Lung microvascular endothelial cell (primary cell): ENCODE data around the gene PSMB1. TPM values are rescaled to one million over a fixed set of nuclear protein-coding genes. Genes with fewer than 3 reads are reported as not detected.
"Not testable (repeated sequence)": the region's sequence is repeated elsewhere in the genome, so short reads cannot be mapped to it uniquely, and the experiment has no call there.

Experiments used
- DNase-seq, 2 donors: peaks; one replicate each; pipeline versions ENCODE4 v3.0.0 to v3.0.0-alpha.2; 2010; ENCODE audit warnings: low read depth in 2 of 2
- total RNA-seq: library from RNA; depleted of rRNA; stranded (reverse); fragments of >200 nt; gene quantifications from 2 replicates; pipeline ENCODE4 v1.2.1, GENCODE V29; 2014

The PSMB1 gene
- total RNA-seq, 1 donor from 2014 or later = 221 TPM

DNA sequence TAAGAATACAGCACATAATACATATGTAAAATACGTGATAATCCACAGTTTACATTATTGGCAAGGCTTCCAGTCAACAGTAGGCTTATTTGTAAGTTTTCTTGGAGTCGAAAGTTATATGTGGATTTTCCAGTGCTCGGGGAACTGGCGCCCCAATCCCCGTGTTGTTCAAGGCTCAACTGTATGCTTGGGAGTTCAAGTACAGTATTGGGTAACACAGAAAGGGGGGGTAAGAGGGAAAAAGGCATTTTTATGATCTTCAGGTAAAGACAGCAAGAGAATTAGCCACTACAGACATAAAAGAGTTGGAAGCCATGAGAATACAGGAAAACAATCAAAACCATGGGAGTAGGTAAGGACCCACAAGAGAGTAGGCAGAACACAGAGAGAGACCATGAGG, 16.4 kb downstream of the PSMB1 start:
- no peak for DNase-seq

DNA sequence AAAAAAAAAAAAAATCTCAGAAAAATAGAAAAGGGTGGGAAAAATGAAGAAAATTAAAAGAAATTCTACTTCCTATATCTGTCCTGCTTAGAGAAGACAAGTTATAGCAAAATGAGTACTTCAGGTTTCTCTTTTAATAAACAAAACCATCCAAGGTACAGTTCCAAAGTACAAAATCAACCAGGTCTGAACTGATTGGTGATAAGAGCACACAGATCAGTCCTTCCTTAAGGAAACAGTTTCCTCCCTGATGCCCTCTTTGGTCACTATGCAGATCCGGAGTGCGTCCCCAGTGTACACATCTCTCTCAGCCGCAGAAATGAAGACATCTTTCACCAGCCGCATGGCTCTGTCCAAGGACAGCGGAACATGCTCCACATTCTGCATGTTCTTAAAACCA, 18.1 kb downstream of the PSMB1 start:
- no peak for DNase-seq

DNA sequence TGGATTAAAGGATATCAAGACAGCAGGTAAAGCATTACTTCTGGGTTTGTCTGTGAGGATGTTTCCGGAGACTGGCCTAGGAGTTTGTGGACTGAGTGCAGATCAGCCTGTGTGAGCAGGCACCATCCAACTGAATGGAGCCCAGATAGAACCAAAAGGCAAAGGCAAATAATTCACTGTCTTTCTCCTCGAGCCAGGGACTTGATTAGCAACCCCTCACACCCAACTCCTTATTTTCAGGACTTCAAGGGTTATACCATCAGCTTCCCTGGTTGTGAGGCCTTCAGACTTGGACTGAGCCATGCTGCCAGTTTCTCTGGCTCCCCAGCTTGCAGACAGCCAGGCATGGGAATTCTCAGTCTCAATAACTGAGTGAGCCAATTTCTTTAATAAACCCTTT, 19.3 kb downstream of the PSMB1 start:
- DNase-seq = no peak

DNA sequence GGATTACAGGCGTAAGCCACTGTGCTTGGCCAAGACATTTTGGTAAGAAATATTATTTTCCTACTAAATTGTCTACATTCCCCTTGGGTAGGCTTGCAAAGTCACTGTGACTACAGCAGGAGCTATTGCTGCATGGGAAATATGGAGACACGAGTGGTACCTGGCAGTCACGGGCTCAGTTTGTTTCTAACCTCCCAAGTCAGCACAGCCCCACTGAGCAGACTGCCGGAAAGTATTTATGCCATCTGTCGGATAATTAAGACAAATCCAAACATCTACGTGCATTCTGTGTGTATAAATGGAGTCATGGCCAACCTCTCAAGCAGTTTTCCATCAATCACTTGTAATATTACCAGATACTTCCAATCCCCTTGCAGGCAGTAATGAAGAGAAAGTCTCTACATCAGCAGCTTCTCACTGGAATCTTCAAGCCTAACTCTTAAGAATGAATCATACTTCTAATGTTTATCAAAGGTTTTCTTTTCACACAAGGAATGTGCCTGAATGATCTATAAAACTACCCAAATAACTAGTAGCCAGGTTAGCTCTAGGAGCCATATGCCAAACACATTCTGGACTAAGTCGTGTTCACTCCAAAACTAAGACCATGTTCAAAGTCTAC, 20.1 kb downstream of the PSMB1 start:
- DNase-seq = no peak

DNA sequence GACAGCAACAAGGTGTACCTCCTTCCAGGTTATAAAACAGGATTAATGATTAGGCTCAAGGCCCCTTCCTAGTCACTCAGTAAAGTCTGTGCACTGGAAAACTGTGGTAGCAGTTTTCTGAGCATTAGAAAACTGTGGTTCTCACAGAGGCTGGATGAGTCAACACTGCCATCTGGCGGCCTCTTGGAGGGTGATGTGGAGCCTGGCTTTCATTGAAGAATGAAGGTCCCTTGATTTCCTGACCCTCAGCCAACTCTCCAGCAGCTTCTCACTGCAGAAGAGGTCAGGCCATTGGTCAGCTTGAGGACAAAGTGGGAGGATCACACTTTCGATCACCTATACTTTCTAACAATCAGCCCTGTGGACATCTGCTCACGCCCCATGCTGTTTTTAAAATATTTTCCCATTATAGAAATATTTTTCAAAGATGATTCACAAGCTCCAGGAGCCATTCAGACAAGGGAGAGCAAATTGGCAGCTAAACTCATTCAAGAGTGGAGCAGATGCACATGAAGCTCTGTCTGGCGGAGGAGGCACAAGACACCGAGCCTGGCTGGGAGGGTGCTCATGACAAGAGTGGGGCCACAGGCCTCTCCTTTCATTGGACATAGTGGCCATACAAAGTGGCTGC, 23.2 kb downstream of the PSMB1 start:
- DNase-seq = peak; percentile 75 to 78

DNA sequence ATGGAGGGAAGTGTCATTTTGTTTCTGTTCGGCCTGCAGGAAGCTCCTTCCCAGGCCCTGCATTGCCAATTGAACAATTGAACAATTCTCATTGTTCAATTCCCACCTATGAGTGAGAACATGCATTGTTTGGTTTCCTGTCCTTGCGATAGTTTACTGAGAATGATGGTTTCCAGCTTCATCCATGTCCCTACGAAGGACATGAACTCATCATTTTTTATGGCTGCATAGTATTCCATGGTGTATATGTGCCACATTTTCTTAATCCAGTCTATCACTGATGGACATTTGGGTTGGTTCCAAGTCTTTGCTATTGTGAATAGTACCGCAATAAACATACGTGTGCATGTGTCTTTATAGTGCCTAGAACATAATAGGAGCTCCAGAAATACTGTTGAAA, 25.1 kb downstream of the PSMB1 start:
- not testable (repeated sequence) for DNase-seq

DNA sequence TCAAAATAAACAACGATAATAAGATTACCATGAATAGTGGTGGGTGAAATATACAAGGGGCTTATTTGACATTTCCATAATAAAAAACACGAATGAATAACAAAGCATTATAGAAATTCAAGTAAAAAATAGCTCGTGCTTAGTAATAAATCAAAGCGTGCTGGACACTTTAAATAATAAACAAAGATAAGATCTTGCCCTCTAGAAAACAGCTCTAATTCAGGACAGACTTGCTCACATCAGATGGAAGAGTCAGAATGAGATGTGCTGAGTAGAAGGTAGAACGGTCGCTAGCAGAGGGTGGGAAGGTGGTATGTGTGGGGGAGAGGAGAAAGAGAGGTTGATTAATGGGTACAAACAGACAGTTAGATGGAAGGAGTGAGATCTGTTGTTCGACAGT, 27.3 kb downstream of the PSMB1 start:
- no peak for DNase-seq

DNA sequence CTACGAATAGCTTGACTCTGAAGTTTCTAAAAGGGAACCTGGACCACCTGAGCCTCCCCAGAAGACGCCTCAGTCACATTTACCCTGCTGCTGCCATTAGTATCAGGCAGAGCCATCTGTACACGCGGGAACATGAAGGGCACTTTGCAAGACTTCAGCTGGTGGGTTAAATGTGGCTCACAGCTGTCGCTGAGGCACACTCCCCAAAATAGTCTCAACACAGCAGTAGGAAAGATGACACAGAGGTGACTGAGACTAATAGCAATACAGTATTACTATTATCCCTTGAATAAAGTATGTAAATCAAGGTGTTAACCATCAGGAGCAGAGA, 29.0 kb downstream of the PSMB1 start:
- DNase-seq = no peak

DNA sequence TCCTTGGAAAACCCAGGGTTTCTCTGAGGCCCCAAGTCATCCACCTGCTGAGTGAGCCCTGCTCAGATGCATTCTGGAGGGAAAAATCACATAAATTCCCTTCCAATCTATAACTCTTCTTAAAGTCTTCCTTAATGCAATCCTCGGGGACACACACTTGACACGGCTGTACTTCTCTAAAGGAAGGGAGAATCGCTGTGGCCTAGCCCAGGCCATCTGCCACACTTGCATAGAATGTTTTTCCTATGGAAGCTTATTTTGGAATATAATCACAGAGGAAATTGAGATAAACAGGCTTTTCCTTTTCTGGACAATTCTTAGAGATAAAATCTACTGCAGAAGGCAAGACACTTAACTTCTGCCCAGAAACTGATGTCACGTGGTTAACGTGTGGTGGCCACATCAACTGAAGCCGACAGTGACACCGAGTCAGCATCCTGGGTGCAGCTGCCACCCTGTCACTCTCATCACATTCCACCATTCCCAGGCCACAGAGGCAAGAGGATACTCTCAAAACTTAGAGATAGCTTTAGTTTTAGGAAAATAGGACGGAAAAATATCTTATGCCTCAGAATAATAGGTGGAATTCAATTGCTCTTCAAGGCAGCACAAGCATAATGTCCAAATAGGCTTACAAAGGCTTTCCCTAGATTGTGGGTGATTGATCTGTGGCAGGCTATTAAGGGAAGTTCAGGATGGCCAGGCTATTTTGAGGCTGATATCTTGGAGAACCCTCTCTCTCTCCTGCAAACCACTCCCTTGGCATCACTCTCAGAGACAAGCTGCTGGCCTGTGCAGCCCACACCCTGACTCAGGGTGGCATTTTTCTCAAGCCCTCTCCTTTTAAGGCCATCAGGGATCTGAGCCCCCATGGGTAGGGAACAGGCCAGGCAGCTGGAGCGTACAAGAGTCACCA, 29.6 kb downstream of the PSMB1 start:
- DNase-seq = peak in 1 of 2 donors; percentile 34

DNA sequence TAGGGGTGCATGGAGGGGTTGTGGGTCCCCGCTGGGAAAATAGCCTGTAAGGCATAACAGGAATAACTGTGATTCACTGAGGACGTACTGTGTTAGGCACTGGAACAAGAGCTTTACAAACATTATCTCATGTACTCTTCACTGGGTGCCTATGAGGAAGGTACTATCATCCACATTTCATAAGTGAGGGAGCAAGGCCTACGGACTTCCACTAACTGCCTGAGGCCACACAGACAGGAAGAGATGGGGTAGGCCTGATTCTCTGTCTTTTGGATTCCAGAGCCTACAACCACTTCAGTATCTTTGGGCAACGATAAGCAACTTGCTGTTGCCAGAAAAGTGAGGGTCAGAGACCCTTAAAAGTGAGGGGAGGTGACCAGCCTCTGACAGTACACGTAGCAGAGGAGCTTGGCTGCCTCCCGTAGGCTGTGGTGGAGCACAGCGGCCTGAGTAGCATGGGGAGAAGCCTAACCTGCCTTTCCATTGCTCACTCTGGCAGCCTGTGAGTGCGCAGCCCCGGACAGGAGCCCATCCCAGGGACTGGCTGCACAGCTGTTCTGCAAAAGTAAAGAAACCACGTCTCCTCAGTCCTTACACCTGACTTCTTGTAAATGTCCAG, 30.4 kb downstream of the PSMB1 start:
- DNase-seq = peak; percentile 33 to 47

DNA sequence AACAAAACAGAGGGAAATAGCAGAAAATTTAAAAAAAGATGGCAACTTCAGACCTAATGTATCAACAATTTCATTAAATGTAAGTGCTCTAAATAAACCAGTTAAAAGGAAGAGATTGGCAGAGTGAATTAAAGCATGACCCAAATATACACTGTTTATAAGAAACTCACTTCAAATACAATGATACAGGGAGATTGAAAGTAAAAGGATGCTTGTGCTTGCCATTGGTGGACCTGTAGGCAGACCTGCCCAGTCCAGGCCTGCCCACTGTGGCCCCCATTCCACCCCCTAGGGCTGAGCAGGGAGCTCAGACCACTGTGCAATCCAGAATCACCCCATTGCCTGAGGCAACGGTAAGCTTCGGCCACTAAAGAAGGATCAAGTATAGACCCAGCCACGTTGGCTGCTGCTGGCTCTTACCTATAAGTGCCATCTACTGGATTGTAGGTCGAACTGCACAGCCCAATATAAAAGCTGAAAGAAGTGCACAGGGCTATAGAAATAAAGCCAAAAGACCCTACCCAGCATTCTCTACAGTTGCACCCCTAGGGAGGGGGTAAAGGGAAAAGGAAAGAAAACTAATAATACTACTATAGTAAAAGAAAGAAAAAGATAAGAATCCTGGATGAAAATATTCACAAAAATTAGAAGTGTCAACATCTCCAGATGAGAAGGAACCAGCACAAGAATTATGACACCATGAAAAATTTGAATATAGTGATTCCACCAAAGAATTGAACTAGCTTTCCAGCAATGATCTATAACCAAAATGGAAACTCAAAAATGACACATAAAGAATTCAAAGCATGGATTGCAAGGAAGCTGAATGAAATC, 36.1 kb downstream of the PSMB1 start:
- DNase-seq = peak; percentile 81 to 82

DNA sequence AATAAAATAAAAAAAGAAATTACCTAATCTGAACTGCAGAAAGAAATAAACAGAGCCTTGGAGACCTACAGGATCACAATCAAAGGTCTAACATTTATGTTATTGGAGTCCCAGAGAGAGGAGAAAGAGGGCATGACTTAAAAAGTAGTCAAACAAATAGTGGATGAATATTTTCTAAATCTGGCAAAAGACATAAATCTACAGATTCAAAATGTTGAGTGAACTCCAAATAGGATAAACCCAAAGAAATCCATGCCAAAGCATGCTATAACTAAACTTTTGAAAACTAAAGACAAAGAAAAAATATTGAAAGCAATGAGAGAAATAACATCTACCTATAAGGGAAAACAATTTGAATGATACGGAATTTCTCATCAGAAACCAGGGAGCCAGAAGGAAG, 38.2 kb downstream of the PSMB1 start:
- no peak for DNase-seq

DNA sequence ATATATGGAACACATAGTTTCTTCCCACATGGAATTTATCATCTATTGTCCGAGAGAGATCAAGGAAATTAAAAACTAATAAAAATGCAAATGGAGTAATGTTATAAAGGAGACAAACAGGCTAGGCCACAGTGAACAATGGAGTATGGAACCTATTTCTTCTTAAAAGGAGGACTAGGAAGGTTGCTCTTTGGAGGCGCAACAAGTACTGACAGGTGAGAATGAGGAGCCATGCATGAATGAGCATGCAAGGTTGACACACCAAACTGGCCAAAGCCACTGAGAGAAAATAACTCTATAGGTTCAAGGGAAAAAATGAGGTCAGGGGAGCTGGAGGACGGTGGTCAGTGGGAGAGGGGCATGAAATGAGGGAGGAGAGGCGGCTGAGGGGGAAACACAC, 40.9 kb downstream of the PSMB1 start:
- DNase-seq = no peak

DNA sequence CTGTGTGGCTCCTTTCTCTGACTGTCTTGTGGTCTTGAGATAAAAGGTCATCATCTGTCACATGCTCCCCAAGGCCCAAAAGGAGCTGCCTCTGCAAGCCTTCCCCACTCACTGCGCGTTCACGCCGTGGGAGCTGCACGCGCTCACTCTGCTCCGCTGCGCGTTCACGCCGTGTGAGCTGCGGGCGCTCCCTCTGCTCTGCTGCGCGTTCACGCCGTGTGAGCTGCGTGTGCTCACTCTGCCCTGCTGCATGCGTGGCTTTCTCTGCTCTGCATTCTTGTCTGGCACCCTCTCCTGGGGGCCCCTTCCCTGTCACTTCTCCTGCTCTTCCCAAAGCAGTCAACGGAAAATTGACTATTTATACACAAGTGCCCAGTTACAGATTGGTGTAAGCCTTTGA, 42.5 kb downstream of the PSMB1 start:
- DNase-seq = no peak

DNA sequence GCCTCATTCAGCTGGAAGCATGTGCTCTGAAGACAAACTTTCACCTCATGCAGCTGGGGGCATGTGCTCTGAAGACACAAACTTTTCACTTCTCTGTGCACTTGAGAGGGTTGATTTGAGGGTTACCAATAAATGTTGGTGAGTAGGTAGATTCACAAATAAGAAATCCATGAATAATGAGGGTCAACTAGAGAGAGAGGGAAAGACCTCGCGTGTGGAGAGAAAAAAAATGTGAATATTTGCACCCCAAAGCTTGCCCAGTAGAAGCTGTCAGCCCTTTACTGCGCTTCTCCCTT, 43.4 kb downstream of the PSMB1 start:
- DNase-seq = no peak

DNA sequence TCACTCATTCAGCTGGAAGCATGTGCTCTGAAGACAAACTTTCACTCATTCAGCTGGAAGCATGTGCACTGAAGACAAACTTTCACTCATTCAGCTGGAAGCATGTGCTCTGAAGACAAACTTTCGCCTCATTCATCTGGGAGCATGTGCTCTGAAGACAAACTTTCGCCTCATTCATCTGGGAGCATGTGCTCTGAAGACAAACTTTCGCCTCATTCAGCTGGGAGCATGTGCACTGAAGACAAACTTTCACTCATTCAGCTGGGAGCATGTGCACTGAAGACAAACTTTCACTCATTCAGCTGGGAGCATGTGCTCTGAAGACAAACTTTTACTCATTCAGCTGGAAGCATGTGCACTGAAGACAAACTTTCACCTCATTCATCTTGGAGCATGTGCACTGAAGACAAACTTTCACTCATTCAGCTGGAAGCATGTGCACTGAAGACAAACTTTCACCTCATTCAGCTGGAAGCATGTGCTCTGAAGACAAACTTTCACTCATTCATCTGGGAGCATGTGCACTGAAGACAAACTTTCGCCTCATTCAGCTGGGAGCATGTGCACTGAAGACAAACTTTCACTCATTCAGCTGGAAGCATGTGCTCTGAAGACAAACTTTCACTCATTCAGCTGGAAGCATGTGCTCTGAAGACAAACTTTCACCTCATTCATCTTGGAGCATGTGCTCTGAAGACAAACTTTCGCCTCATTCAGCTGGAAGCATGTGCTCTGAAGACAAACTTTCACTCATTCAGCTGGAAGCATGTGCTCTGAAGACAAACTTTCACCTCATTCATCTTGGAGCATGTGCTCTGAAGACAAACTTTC, 44.0 kb downstream of the PSMB1 start:
- DNase-seq = not testable (repeated sequence)

DNA sequence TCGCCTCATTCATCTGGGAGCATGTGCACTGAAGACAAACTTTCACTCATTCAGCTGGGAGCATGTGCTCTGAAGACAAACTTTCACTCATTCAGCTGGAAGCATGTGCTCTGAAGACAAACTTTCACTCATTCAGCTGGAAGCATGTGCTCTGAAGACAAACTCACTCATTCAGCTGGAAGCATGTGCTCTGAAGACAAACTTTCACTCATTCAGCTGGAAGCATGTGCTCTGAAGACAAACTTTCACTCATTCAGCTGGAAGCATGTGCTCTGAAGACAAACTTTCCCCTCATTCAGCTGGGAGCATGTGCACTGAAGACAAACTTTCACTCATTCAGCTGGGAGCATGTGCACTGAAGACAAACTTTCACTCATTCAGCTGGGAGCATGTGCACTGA, 44.8 kb downstream of the PSMB1 start:
- not testable (repeated sequence) for DNase-seq

DNA sequence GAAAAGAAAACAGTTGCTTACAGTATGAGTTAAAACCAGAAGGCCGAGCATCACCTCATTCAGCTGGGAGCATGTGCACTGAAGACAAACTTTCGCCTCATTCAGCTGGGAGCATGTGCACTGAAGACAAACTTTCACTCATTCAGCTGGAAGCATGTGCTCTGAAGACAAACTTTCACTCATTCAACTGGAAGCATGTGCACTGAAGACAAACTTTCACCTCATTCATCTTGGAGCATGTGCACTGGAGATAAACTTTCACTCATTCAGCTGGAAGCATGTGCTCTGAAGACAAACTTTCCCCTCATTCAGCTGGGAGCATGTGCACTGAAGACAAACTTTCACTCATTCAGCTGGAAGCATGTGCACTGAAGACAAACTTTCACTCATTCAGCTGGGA, 45.4 kb downstream of the PSMB1 start:
- not testable (repeated sequence) for DNase-seq

DNA sequence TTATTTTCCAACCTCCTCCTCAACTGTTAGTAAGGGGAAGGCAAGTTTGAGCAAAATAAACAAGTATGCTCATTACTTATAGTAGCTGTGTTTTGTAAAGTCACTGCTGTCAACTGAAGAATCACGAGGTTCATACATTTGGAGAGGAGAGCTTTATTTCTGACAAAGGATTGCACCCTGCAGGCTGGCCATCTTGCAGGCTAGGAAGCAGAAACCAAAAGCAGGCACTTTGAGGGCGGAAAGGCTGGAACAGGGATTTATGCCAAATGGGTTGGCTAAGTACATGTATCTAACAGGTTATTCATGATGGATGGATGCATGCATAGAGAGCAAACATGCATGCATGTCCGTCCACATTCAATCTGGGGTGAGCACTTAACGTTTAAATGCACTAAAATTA, 46.7 kb downstream of the PSMB1 start:
- no peak for DNase-seq

DNA sequence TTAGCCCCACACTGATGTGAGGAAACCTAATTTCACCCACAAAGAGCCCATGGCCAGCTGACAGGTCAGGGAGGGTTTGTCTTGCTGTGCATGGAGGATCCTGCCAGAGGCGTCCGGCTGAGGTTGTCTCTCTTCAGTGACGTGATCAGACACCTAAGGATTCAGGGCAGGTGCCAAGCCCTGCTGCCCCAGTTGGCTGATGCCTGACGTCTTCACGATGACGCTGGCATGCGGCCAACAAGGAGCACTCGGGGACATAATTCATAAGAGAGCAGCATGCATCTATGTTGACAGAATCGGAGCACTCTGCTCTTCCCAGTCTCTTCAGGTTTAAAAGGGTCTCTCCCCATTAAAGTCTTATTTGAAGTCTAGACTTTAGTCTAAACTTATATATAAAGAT, 47.8 kb downstream of the PSMB1 start:
- DNase-seq = no peak

DNA sequence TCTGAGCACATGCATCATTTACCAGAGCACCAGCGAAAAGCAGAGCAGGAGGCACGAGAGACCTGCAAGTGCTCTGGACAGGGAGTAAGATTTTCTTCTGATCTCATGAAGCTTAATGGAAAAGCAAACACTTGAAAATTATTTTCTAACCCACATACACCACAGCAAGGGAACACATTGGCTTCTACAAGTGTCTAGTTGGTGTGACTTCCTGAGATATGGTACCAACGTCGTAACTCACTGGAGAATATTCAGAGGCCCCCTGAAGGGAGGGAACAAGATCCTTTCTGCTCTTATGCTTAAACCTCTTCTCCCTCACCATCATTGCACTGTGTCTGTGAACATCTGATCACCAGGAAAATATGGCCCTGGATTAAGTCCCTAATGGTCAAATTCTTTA, 48.6 kb downstream of the PSMB1 start:
- no peak for DNase-seq
